ENCODE measurements around the gene MOGAT3.

MOGAT3 gene

DNA sequence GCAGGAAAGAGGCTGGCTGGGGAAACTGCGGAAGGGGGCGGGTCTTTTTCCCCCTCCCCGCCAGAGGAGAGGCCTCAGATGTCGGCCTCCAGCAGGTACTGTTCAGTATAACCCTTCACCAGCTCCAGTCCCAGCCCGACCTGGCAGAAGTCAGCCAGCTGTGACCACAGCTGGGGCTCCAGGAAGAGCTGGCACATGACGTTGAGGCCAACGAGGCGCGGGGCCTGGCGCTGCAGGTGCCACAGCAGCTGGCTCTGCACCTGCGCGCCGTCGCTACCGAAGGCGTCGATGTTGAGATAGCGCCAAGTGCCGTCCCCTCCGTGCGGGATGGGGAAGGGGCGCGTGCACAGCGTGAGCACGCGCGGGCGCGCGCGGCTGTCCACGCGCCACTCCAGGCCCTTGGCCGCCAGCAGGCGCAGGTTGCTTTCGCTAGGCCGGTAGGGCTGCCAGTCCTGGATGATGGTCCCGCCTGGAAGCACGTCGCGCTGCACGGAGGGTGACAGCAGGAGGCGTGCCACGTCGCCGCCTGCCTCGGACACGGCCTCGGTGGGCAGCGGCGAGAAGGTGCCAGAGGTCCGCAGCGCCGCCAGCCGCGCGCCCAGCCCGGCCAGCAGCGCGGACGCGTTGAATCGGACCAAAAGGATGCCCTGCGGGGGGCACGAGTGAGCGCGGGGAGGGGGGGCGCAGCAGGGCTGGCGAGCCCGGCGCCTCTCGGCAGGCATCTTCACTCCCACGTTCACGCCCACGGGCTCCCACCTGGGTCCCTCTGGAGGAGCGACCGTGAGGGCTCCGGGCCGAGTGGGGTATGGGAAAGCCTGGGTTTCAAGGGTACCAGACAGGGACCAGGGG, 28.6 kb downstream of the MOGAT3 start:
- no peak for DNase-seq

DNA sequence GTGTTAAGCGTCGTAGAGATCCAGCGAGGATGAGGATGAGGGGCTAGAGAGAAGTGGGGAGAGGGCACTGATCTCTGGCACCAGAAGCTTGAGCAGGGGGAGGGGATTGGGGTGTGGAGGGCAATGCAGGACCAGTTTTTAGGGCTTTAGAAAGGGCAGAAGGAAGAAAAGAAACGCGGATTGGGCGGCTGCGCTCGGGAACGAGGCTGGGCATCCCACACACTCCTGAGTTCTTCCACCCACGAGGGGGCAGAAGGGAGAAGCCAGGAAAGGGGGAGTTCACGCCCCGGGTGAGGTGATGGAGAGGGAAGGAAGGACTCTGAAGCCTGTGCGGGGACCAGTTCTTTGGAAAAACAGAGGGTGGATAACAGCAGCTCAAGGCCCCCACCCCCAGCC, 29.4 kb downstream of the MOGAT3 start:
- no peak for DNase-seq

DNA sequence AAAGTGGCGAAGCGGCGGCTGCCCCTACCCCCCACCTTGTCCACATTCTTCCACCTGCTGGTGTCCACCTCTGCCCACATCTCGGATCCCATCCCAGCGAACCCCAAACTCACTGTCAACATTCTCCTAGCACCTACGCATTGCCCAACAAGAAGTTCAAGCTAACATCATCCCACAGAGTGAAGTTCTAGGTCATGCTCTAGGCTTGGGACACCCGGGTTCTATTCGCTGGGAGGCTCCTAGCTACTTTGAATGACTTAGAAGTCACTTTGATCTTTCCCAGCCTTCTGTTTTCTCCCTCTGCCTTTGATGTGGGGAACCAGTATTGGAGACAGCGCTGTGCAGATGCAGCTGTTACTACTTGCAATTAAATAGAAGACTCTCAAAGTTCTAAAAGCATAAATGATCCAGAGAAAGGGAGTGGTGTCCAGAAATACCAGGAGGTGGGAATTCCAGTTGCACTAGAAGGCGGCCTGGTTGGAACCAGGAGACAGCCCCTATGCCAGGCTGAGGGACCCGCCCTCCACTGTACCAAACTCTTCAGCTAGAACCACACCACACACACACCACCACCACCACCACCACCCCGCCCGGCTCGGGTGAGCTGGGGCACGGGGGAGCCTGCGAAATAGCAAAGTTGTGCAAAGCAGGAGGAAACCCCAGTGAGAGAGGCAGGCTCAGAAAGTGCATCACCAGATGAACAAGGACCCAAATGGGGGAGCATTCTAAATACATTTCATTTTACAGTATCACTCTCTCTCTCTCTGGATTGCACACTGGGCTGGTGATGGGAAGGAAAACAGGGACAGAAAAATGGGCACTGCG, 30.0 kb downstream of the MOGAT3 start:
- DNase-seq, result no peak

DNA sequence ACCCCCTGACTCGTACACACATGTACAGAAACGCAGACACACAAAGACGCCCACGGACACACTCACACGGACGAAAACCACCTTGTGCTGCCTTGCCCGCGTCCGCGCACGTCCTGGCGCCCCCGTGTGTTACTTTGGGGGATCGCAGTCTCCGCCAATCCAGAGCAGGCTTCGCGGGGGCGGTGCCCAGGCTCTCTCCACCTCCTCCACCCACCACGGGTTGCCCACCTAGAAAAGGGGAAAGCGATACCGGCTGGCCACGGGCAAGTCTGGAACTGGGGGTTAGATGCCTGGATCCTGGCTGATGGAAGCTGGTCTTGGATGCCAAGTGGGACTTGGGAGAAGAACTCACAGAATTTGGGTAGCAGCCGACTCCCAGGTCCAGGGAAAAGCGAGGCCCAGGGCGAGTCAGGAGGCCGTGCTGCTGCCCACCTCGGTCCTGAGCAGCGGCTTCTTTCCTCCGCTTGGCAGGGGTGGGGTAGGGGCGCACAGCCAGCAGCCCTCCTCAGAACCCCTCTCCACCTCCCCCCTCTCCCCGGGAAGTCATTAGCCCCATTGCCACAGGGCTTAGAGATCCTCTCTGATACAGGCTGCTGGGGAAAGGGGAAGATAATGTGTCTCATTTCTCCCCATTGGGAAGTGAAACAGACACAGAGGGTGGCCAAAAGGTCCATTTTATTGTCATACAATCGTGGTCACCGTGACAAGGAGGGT, 30.8 kb downstream of the MOGAT3 start:
- DNase-seq, result peak; percentile 55 to 74 (median 58)

DNA sequence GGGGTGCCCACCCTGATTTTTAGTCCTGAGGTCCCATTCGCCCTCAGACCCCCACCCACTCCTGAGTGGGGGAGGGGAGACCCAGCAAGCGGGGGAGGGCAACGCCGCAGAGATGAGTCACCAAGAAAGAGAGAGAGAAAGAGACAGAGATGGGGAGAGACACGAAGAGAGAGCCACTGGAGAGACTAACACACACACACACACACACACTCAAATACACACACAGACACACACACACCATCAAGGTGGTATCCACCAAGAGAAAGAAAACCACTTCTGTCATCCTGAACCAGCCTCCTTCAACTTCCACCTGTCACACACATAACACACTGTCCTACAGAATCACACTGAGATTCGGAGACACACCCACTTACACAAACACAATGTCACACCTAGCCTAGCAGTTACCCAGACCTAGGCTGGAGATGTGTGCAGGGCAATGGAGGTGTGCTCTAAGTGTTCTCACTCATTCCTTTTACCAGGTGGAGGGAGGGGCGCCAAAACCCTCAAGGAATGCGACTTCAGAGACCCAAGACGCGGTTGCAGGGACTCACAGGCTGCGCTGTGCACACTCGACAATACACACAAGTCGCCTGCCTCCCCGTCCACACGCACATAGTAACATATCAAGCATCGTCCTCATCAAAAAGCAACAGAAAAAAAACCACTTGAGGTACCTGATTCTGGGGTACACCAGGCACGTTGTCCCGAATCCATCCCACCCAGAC, 31.6 kb downstream of the MOGAT3 start:
- DNase-seq, result no peak

DNA sequence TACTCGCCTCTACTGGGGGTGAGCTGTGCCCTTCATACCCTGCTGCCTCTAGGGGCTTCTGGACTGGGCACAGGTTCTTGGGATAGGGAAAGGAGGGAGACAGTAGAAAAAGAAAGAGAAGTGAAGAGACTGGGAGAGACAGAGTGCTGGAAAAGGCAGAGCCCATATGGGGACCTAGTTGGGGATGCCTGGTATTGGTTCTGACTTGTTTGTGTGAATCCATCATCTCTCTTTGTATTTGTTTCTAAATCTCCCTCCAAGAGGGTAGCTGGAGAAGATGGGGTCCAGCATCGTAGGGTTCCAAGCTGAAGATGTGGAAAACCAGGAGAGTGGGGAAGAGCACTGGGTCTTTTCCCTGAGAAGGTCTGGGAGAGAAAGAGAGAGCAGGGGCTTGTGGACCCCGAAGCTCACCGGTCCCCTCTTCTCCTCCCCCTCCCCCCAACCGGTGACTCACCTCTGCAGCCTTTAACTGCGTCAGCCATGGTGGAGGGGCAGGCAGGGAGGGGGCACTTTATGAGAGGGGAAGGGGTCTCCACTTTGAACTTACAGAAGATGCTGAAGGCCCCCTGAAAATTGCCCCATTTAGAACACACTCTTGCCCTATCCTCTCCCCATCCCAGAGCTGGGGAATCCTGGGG, 32.3 kb downstream of the MOGAT3 start:
- no peak for DNase-seq

DNA sequence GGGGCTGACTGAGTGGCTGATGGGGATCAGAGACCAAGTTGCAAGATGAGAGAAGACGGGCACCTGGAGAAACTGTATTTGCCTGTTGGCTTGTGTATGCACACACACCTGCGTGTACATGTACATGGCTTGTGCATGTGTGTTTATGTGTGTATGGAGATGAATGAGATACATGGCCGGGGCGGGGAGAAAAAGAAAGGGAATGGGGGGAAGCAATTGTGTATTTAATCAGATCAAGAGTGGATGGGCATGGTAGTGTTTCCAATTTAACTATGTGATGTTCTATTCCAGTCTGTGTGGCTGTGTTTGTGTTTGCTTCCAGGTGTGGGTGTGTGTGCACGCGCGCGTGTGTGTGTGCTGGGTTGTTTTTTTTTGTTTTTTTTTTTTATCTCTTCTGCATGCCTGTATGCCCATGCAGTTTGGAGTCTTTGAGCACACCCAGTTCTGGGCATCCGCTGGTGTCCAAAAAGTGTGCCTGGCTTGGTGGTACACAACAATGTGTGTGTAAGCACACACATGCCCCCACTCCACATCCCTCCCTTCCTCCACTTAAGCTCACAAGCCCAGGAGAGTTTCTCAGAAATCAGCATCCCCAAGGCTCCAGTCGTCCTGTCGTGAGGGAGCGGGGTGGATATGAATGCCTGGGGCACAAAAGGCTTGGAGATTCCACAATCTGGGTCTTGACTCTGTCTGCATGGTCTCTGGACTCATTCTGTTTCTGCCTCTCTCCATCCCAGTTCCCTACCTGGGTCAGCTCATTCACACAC, 33.0 kb downstream of the MOGAT3 start:
- DNase-seq, result no peak

DNA sequence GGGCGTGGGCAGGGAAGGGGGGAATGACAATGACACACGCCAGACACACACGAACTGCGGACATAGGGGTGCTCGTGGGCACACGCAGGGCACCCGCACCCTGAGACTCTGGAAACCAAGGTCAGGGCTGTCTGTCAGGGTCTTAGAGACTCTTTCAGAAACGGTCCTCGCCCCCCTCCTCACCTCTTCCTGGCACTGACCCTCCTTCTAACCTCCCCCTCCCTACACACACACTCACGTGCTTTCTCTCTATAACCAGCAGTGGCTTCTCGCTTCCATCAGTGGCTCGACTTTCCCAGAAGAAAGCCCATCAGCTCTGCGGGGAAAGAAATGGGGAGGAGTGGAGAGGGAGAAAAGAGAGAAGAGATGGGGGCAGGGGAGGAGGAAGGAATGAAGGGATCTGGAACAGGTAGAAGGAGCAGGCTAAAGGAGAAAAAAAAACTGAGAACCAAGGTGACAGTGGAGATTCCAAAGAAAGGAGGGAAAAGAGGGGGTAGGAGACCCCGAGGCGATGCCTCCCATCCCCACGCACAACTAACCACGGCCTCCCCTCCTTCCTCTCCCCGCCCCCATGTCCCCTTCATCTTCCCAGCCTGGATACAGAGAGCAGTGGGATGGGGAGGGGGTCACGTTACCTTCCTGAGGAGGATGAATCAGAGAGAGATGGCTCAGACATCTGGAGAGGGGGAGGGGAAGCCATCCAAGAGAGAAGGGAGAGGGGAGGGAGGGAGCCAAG, 33.8 kb downstream of the MOGAT3 start:
- no peak for DNase-seq

DNA sequence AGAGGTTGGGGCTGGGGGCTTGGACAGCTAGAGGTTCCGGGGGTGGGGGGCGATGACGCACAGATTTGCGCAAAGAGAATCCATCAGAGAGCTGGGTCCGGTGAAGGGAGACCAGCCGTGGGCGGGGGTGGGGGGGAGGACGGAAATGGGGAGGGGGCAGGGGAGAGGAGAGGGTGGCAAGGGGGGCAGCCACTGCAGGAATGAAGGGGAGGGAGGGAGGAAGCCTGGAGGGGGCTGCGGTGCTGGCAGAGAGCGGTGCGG, 34.3 kb downstream of the MOGAT3 start:
- DNase-seq, result no peak

DNA sequence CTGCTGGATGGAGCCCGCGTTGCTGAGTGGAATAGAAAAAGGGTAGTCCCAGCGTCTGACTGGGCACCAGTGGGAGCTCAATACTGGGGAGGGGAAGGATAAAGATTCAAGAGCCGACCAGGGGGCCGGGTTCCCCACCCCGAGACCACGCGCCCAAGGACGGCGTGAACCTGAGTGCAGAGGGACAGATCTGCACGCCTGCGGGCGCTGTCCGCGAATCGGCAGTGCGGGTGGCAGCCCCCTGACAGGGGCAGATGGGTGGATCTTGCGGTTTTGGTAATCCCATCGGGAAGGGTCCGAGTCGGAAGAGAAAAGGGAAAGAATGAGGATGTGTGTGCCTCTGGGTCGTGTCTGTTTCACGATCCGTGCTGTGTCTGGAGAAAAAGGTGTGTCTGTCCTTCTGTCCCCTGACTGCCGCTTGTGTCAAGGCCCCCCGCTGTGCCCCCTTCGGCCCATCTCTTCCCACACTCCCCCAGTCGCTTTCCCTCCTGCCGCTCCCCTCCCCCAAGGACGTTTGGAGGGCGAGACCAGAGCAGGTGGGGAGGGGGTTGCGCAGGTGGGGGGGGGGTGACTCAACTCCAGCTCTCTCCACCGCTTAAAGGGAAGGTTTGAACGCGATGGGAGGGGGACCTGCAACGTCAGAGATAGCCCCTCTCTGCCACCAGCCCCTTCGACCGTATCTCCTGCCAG, 34.7 kb downstream of the MOGAT3 start:
- DNase-seq, result no peak

DNA sequence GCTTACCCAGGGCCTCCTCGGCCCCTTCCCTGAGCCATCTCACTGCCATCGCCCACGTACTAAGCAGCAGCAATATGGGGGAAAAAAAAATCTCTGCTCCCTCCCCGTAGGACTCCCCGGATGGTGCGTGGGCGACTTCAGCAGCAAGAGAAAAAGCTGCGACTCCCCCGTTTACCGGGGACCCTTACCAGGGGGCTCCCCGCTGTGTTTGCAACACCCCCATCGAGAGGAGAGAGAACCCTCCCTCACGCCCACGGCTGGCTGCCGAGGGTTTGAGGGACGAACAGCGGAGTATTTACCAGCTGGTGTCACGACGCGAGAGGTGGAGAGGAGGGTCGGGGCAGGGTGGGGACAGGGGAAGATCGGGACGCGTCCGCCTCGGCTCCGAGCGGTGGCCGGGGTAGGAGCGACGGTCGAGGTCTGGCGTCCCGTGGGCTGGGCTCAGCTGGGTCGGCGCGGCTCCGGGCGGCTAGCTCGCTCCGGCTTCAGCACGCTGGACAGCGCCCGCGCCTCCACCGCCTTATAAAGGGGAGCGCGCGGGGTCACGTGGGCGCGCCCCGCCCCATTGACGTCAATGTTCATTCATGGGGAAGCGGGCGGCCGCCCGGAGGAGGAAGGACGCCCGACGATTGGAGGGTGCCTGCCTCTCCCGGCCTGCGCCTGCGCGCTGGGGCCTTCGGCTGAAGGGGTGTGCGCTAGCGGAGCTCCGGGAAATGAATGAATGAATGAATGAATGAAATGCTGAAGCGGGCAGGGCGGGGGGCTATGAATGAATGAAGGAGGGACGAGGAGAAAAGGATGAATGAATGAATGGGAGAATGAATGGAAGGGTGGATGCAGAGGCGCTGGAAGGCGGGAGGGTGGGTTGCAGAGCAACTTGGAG, 35.5 kb downstream of the MOGAT3 start, which contains the start of gene VGF:
Gene VGF, minus strand, starts transcription at position 495 of the 883 bp plus-strand sequence. CDS start 726 bp downstream, outside the sequence.
- peak; percentile 80 to 85 (median 82) for DNase-seq

DNA sequence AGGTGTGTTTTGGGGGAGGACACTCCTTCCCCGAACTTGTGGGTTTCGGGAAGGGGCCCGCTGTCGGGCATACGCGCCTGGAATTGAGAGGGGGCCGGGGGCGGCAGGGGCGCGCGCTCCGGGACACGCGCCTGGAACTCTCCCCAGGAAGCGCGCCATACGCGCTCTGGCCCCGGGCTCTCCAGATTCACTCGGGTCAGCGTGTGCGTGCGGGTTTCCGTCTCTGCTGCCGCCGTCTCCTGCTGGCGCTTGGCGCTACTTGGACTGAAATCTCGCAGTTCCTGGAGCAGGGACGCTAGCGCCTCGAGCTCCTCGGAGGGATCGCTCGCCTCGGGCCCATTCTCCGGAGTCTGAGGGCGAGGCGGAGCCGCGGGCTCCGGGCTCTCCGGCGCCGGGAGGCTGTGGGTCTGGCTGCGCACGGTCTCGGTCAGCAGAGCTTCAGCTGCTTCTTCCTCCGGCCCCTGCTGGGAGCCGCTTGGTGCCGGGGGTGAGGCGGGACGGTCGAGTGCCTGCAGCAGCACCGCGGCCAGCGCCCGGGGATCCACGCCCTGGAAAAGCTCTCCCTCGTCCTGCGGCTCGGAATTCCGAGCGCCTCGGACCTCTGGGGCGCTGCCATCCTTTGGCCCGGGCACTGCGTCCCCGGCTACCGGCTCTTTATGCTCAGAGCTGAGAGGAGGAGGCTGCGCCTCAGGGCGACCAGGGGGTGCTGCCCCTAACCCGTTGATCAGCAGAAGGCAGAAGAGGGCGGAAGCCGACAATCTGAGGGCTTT, 36.6 kb downstream of the MOGAT3 start:
- DNase-seq, result no peak

DNA sequence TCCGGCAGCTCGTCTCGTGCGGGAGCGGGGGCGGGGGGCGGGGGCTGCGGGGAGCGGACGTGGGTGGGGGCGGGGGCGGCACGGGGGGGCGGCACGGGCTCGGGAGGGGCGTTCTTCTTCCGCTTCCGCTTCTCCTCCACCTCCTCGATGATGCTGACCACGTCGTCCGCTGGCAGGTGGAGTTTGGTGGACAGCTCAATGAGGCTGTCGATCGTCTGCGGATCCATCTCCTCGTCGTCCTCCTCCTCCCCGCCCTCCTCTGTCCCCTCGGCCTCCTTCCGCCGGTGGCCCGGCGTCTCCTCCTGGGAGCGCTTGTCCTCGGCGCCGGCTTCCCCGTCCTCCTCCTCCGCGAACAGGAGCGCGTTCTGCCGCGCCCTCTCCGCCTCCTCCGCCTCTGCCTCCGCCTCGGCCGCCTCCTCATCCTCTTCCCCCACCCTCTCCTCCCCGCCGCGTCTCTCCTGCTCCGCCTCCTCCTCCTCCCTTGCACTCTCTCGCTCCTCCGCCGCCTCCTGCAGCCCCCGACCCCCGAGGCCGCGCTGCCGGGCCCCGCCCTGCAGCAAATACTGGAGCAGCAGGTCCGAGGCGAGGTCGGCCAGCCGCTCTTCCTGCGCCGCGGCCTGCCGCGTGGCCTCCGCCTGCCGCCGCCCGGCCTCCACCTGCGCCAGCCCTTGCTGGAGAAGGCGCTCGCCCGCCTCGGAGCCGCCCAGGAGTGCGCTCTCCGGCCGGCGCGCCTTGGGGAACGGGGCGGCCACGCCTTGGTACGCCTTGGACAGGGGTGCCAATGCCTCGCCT, 37.4 kb downstream of the MOGAT3 start:
- no peak for DNase-seq

DNA sequence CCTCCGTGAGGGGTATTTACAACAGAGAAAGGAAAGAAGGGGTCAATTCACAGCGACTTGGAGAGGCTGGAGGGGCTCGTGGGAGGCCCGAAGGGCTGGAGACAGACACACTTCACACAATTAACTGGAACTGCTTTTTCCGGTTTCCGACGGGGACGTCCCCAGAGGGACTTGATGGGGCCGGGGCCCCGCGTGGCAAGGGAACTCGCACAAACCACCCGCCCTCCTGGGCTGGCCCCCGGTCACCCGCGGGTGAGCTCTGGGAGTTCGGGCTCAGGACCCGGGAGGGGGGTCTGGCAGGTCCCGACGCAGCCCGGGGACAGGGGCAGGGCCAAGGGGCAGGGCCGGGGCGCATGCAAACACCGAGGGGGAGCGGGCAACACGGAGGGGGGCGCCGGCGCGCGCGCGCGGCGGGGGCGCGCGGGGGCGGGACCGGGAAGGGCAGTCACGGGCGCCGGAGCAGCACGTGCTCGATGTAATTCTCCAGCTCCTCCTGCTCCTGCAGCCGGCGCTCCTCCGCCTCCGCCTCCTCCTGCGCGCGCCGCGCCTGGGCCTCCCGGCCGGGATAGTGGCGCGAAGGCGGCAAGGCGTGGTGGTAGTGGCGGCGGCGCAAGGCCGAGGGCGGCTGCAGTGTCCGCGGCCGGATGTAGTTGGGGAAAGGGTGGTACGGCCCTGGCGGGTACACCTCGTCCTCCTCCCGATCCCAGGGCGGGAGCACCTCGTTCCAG, 38.1 kb downstream of the MOGAT3 start:
- no peak for DNase-seq

DNA sequence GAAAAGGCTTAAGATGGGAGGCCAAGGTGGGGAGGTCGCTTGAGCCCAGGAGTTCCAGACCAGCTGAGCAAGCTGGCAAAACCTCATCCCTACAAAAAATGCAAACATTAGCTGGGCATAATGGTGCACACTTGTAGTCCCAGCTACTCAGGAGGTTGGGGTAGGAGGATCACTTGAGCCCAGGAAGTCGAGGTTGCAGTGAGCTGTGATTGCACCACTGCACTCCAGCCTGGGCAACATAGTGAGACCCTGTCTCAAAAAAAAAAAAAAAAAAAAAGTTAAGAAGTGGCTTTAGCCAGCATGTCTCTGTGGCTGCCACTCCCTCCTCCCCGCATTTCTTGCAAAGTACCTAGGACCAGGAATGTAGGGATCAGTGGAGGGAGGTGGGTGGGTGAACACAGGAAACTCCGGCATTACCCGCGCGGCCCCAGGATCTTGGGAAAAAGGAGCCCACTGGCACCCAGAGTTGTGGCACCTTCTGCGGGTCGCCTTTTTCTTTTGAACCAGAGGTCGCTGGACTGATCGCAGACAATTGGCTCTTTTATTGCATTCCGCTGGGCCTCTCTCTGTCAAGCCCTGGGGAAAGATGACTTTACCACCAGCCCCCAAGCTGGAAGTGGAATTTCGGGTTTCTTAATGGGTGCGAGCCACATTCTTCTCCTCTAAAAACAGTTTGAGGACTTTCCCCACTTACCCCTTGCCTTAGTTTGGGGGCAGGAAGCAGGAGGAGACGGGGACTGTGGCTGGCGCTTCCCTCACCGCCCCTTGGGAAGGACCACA, 39.0 kb downstream of the MOGAT3 start:
- DNase-seq, result no peak

DNA sequence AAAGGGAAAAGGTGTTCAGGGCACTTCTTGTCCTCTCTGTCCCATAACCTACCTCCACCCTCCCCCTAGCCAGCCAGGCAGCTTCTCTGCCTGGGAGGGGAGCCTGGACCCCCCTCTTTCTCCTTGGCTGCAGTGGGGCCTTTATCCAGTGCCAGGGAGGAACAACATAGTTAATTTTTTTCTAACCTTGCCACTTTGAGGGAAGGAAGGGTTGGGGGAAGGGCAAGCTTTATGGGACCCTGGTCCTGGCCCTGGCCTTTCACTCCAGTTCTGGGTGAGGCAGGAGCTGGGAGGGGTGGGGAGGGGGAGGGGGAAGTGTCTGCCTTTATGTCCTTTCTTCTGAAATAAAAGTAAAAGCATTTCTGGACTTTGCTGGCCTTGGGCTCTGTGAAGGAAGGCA, 39.9 kb downstream of the MOGAT3 start:
- no peak for DNase-seq

Data from activated CD4-positive, CD25-positive, alpha-beta regulatory T cell (primary cell).